Spinal cord (tissue), 10 donors: Measurements from ENCODE around the gene RGS7. TPM values are rescaled to one million over a fixed set of nuclear protein-coding genes. Genes with fewer than 3 reads are reported as not detected.

Source experiments
- DNase-seq, 6 donors: peaks; one replicate each; pipeline versions ENCODE4 v3.0.0 to v3.0.0-alpha.2; 2013 to 2015; ENCODE audit warnings: low spot score in 6 of 6, low read depth in 4 of 6
- H3K27ac ChIP-seq: one replicate; pipeline ENCODE4 v1.5.1; 2013; ENCODE audit warnings: low read depth, low read length, control low read depth
- H3K27me3 ChIP-seq: one replicate; pipeline ENCODE4 v1.6.1; 2013; ENCODE audit warnings: low read length; ENCODE audit not compliant: control insufficient read depth, insufficient read depth
- H3K36me3 ChIP-seq: one replicate; pipeline ENCODE4 v1.6.1; 2013; ENCODE audit warnings: low read length; ENCODE audit not compliant: control insufficient read depth, insufficient read depth
- H3K4me1 ChIP-seq: one replicate; pipeline ENCODE4 v1.6.1; 2013; ENCODE audit warnings: low read length; ENCODE audit not compliant: control insufficient read depth, insufficient read depth
- H3K4me3 ChIP-seq: one replicate; pipeline ENCODE4 v1.5.1; 2013; ENCODE audit warnings: low read depth, low read length, control low read depth
- H3K9me3 ChIP-seq: one replicate; pipeline ENCODE4 v1.6.1; 2013; ENCODE audit warnings: low read length; ENCODE audit not compliant: control insufficient read depth, insufficient read depth
- WGBS: methylation state at CpG from one replicate; pipeline ENCODE4 v1.1.5; 2013; ENCODE audit warnings: missing lambda C conversion rate; ENCODE audit not compliant: insufficient coverage; 5-methylcytosine and 5-hydroxymethylcytosine counted together
- polyA plus RNA-seq, 2 donors: library from polyadenylated mRNA; unstranded; fragments of 120-200 nt; gene quantifications; one replicate each; pipeline ENCODE4 v1.2.1, GENCODE V29; 2013; ENCODE audit not compliant: insufficient read length in 2 of 2
- total RNA-seq, 2 donors: library from RNA; depleted of rRNA in 1 of 2; stranded (reverse); fragments of 120-200 nt in 1 of 2; fragments of >200 nt in 1 of 2; gene quantifications; one replicate each; pipeline versions ENCODE4 v1.2.3 to v1.2.4, GENCODE V29; 2013 to 2014
- donor health status: healthy.

Gene RGS7
- total and polyA plus RNA-seq, 4 donors: 9.5 to 44.1 (median 31.3) TPM

DNA sequence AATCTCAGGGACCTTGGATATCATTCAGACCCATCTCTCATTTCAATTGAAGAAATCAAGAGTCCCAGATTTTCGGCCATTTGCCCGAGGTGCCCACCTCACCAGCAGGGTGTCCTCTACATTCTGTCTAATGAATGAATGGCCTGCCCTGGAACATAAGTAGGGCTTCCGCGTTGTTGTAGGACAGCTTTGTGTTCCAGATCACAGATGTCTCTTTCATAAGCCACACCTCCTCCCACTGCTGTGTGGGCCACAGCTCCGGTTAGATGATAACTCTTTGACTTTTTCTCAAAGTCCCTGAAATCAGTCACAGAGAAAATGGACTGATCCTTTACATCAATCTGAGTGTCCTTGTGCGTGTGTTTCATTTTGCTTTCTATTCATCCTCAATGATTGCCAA is 144.4 kb downstream of the RGS7 start:
- 75% methylated on average over 3 of the region's 6 CpGs for WGBS
- Histone ChIP-seq H3K4me3 (no peak overlapping the region), H3K36me3 (no peaks in the 10 kb centered on the region), H3K27ac (no peak overlapping the region), H3K9me3 (peaks cover 2% of the 10 kb centered on the region), H3K27me3 (no peaks in the 10 kb centered on the region), H3K4me1 (no peaks in the 10 kb centered on the region)
- DNase-seq: no peak

DNA sequence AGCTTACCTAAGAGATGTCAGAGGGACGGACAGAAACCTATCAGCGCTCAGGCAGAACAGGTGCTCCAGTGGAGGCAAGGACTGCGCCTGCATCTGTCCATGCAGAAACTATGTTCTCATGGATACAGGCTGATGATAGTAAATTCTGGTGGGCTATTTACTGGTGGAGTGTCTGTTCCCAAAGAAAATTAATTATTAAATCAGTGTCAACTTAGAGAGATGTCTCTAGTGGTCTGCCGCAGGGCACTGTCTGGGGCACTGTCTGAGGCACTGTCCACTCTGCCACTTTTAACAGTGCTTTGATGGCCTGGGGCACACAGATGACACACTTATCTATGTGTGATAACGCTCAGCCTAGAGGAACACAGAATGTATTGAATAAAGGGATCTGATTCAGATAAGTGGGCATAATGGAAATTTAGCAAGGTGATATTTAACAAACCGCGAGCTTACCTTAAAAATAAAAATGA is 148.1 kb downstream of the RGS7 start:
- Histone ChIP-seq H3K4me3 (no peak overlapping the region), H3K27me3 (no peaks in the 10 kb centered on the region), H3K36me3 (no peaks in the 10 kb centered on the region), H3K4me1 (no peaks in the 10 kb centered on the region), H3K27ac (no peak overlapping the region), H3K9me3 (no peaks in the 10 kb centered on the region)
- no peak for DNase-seq
- 81% methylated on average over 4 of the region's 7 CpGs for WGBS

DNA sequence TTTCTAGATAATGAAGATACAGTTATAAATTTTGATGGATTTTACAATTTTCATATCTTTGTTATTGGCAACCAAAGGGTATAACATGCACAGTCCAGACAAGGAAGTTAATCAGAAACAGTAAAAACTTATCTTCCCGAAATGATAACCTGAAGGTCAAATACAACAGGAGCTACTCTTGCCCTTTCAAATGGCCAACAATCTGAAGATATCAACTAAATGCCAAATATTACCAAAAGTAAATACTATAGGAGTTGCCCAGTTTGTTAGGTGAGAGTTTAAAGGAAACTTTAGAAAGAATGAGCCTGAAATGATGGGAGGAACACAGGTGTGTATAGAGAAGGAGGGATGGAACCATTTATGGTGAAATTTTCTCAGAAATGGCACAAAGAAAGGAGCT is 153.2 kb downstream of the RGS7 start:
- no CpG with 5 or more reads among the region's 1 CpG for WGBS

DNA sequence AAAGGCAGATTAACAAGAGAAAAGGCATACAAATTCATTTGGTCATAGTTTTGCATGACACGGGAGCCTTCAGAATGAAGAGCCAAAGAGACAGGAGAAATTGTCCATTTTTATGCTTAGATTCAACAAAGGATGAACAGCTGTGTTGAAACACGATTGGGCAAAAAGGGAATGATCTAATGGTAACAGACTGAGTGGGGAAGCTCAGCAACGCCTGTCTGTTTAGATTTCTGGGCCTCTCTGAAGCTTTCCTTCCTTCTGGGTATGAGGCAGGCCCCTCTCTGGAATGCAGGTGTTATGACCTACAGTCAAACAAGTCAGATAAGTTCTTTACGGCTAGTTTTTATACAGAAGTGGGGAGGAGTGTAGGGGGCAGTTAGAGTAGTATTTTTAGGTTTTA is 154.6 kb downstream of the RGS7 start:
- no peaks in the 10 kb centered on the region for H3K4me1 ChIP-seq
- H3K27ac ChIP-seq: no peak overlapping the region
- WGBS: 40% methylated on average over 4 of the region's 4 CpGs
- no peak for DNase-seq
- no peaks in the 10 kb centered on the region for H3K27me3 ChIP-seq
- H3K36me3 ChIP-seq: no peaks in the 10 kb centered on the region
- no peak overlapping the region for H3K4me3 ChIP-seq
- H3K9me3 ChIP-seq: peaks cover 5% of the 10 kb centered on the region

More for the DNA sequence above, 153.2 kb downstream of the RGS7 start:
- no peak for DNase-seq
- Histone ChIP-seq H3K27ac (no peak overlapping the region), H3K4me1 (no peaks in the 10 kb centered on the region), H3K4me3 (no peak overlapping the region), H3K27me3 (no peaks in the 10 kb centered on the region), H3K9me3 (peaks cover 5% of the 10 kb centered on the region), H3K36me3 (no peaks in the 10 kb centered on the region)

DNA sequence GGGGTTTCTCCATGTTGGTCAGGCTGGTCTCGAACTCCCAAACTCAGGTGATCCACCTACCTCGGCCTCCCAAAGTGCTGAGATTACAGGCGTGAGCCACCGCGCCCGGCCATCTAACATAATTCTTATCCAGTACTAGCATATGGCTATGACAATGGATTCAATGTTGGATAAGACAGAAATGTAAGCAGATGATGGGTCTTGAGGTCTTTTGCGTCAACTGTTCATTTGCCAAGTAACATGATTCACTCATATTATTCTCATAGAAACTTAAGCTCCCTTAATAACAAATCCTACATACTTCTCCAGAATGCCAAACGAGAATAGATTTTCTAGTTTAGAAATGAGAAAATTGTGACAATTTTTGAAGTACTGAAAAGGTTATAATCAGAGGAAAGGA is 170.3 kb downstream of the RGS7 start:
- Histone ChIP-seq H3K27ac (no peak overlapping the region), H3K36me3 (no peaks in the 10 kb centered on the region), H3K9me3 (no peaks in the 10 kb centered on the region), H3K4me1 (no peaks in the 10 kb centered on the region), H3K27me3 (no peaks in the 10 kb centered on the region), H3K4me3 (no peak overlapping the region)
- no CpG with 5 or more reads among the region's 8 CpGs for WGBS
- DNase-seq: no peak

DNA sequence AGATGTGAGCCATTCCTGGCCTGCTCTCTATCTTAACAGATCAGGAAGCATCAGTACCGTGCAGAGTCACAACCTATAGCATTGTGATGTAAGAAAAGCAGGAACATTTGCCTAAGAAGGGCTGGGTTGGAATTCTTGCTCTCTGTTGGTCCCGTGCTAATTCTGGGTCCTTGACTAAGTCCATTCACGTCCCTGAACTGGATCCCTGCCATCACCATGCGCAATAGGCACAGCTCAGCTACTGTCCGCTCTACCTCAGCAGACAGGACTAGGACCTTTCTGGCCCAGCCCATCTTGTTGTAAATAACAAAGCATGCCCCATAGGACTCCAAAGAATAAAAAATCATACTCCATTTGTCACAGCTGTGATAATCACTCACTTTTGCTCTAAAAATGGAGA is 175.0 kb downstream of the RGS7 start:
- DNase-seq: no peak
- Histone ChIP-seq H3K36me3 (no peaks in the 10 kb centered on the region), H3K27me3 (no peaks in the 10 kb centered on the region), H3K27ac (no peak overlapping the region), H3K4me3 (no peak overlapping the region), H3K4me1 (no peaks in the 10 kb centered on the region), H3K9me3 (no peaks in the 10 kb centered on the region)
- WGBS: 89% methylated on average over 5 of the region's 5 CpGs

DNA sequence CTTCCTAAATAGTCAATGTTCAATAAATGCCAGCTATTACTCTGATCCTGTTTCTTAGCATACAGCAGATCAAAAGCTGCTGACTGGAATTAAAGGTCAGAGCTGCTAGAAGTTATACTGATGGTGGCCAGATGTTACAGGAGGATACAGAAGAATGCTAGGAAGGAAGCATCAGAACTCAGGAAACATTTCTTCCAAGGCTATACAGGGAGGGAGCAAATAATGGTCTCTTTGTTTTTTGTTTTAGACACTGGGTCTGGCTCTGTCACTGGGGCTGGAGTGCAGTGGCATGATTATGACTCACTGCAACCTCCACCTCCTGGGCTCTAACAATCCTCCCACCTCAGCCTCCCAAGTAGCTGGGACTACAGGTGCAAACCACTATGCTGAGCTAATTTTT is 175.5 kb downstream of the RGS7 start:
- no peaks in the 10 kb centered on the region for H3K9me3 ChIP-seq

DNA sequence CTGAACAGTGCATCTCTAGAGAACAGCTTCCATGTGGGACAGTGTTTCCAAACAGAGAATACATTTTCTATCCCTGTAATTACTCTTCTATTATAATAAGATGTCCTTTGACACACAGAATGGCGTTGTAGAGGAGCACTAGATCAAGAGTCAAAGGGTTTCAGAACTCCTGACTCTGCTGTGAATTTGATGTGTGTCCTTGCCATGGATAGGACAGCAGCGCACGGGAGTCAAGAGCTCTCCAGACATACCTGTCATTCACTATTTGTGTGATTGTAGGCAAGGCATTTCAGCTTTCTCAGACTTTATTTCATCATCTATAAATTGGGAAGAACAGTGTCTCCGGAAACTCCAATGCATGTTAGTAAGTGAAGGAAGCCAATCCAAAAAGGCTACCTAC is 176.4 kb downstream of the RGS7 start:
- Histone ChIP-seq H3K27me3 (no peaks in the 10 kb centered on the region), H3K9me3 (no peaks in the 10 kb centered on the region), H3K27ac (no peak overlapping the region), H3K4me1 (no peaks in the 10 kb centered on the region), H3K4me3 (no peak overlapping the region), H3K36me3 (no peaks in the 10 kb centered on the region)
- DNase-seq: no peak
- no CpG with 5 or more reads among the region's 4 CpGs for WGBS

More for the DNA sequence above, 175.5 kb downstream of the RGS7 start:
- Histone ChIP-seq H3K27ac (no peak overlapping the region), H3K4me1 (no peaks in the 10 kb centered on the region), H3K4me3 (no peak overlapping the region), H3K36me3 (no peaks in the 10 kb centered on the region), H3K27me3 (no peaks in the 10 kb centered on the region)
- no peak for DNase-seq

DNA sequence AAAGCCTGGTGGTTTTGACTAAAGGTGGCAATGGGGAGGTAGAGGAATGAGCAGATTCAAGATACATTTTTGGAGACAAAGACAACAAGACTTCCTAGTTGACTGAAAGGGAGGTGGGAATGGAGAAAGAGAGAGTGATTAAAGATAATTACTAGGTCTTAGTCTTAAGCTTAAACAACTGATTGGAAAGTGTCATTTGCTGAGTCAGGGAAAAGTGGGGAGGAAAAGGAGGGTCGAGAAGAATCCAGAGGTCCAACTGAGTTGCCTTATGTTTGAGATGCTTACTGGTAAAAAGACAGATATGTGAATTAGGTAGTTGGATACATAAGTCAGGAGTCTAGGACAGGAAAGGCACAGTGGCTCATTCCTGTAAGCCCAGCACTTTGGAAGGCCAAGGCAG is 179.3 kb downstream of the RGS7 start:
- no peak for DNase-seq
- Histone ChIP-seq H3K36me3 (no peaks in the 10 kb centered on the region), H3K9me3 (no peaks in the 10 kb centered on the region), H3K27me3 (no peaks in the 10 kb centered on the region), H3K4me1 (no peaks in the 10 kb centered on the region), H3K27ac (no peak overlapping the region), H3K4me3 (no peak overlapping the region)
- WGBS: 82% methylated on average over 1 of the region's 1 CpG

DNA sequence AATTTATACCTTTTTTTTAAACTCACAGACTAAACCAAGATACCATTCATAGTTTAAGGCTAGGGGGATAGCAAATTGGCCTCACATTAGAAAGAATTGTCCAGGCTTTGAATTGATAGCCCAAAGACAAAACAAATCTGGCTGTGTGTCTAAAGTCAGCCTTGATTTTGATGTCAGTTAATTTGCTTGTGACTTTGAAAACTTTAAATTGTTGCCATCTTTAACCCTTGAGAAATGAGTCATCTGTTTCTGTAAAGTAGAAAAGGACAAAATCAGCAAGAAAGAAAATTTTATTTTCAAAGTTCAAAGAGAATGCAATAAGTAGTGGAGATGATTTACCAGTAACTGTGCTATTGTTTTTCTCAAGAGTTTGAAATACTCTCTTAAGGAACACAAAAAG is 184.5 kb downstream of the RGS7 start:
- Histone ChIP-seq H3K4me1 (no peaks in the 10 kb centered on the region), H3K27me3 (no peaks in the 10 kb centered on the region), H3K27ac (no peak overlapping the region), H3K9me3 (no peaks in the 10 kb centered on the region), H3K4me3 (no peak overlapping the region), H3K36me3 (no peaks in the 10 kb centered on the region)
- DNase-seq: peak in 1 of 6 donors; percentile 21
